ENCODE results near the gene KBTBD3. TPM values are rescaled to one million over a fixed set of nuclear protein-coding genes. Genes with fewer than 3 reads are reported as not detected.

Gene KBTBD3
- total RNA-seq, 1 experiment from 2014 or later: 3.2 TPM

- Histone ChIP-seq H3K9me3 (ENCODE audit: low read depth, low read length, poor library complexity, severe bottlenecking) (no peaks in the 10 kb centered on the region), H3K27ac (ENCODE audit: low read depth, low read length, poor library complexity, severe bottlenecking) (peak overlapping the region; percentile 42), H3K36me3 (ENCODE audit: insufficient read depth, low read length, poor library complexity, severe bottlenecking) (no peaks in the 10 kb centered on the region), H3K4me3 (ENCODE audit: low read depth, low read length, poor library complexity, severe bottlenecking) (peak overlapping the region; percentile 81), H3K4me1 (ENCODE audit: insufficient read depth, low read length, poor library complexity, severe bottlenecking) (peaks cover 10% of the 10 kb centered on the region), H3K27me3 (replicated peaks; ENCODE audit: insufficient read depth, low read depth, low read length, poor library complexity) (no peaks in the 10 kb centered on the region)
- POLR2A ChIA-PET (ENCODE audit: low non-redundant PET): no interaction called here
- TSS peak; percentile 98 for BruUV-seq (replicated peaks)
- intact Hi-C loops (cut with micrococcal nuclease; ENCODE audit: unreplicated experiment): no loop called here
- TF ChIP-seq EZH2 (IDR thresholded peaks at IDR 0.05; ENCODE audit: borderline replicate concordance, low read depth, low read length, poor library complexity, severe bottlenecking) (no peak), CTCF (conservative IDR thresholded peaks at IDR 0.05; ENCODE audit: low read depth, low read length) (no peak)
- CTCF ChIA-PET: no interaction called here
- no peak for DNase-seq (ENCODE audit: low spot score)
These were observed 54.3 kb downstream of the KBTBD3 start for GRCh38 chr11:106022795-106023275.

- ChIA-PET CTCF (no interaction called here), POLR2A (ENCODE audit: low non-redundant PET) (no interaction called here)
- no peak for TF ChIP-seq EZH2 (IDR thresholded peaks at IDR 0.05; ENCODE audit: borderline replicate concordance, low read depth, low read length, poor library complexity, severe bottlenecking)
- TF ChIP-seq CTCF (conservative IDR thresholded peaks at IDR 0.05; ENCODE audit: low read depth, low read length): no peak
- Histone ChIP-seq H3K36me3 (ENCODE audit: insufficient read depth, low read length, poor library complexity, severe bottlenecking) (no peaks in the 10 kb centered on the region), H3K27me3 (replicated peaks; ENCODE audit: insufficient read depth, low read depth, low read length, poor library complexity) (no peaks in the 10 kb centered on the region), H3K27ac (ENCODE audit: low read depth, low read length, poor library complexity, severe bottlenecking) (peak within 1 kb of the TSS; percentile 51), H3K4me3 (ENCODE audit: low read depth, low read length, poor library complexity, severe bottlenecking) (peak within 1 kb of the TSS; percentile 81), H3K9me3 (ENCODE audit: low read depth, low read length, poor library complexity, severe bottlenecking) (no peaks in the 10 kb centered on the region), H3K4me1 (ENCODE audit: insufficient read depth, low read length, poor library complexity, severe bottlenecking) (peaks cover 10% of the 10 kb centered on the region)
- BruUV-seq (replicated peaks): no TSS peak
- intact Hi-C loops (cut with micrococcal nuclease; ENCODE audit: unreplicated experiment): no loop called here
- peak; percentile 100 for DNase-seq (ENCODE audit: low spot score)
These were observed 55.0 kb downstream of the KBTBD3 start, which contains the start of gene MSANTD4 for GRCh38 chr11:106021967-106022794. MSANTD4 (minus strand) TSS chr11:106022240; CDS start chr11:106010917, 11,323 bp downstream.

- Histone ChIP-seq H3K27ac (ENCODE audit: low read depth, low read length, poor library complexity, severe bottlenecking) (peak overlapping the region; percentile 51), H3K27me3 (replicated peaks; ENCODE audit: insufficient read depth, low read depth, low read length, poor library complexity) (no peaks in the 10 kb centered on the region), H3K36me3 (ENCODE audit: insufficient read depth, low read length, poor library complexity, severe bottlenecking) (no peaks in the 10 kb centered on the region), H3K4me3 (ENCODE audit: low read depth, low read length, poor library complexity, severe bottlenecking) (peak overlapping the region; percentile 81), H3K4me1 (ENCODE audit: insufficient read depth, low read length, poor library complexity, severe bottlenecking) (peaks cover 10% of the 10 kb centered on the region), H3K9me3 (ENCODE audit: low read depth, low read length, poor library complexity, severe bottlenecking) (no peaks in the 10 kb centered on the region)
- no TSS peak for BruUV-seq (replicated peaks)
- ChIA-PET POLR2A (ENCODE audit: low non-redundant PET) (no interaction called here), CTCF (no interaction called here)
- intact Hi-C loops (cut with micrococcal nuclease; ENCODE audit: unreplicated experiment): no loop called here
- DNase-seq (ENCODE audit: low spot score): peak; percentile 46
- TF ChIP-seq CTCF (conservative IDR thresholded peaks at IDR 0.05; ENCODE audit: low read depth, low read length) (no peak), EZH2 (IDR thresholded peaks at IDR 0.05; ENCODE audit: borderline replicate concordance, low read depth, low read length, poor library complexity, severe bottlenecking) (no peak)
These were observed 55.8 kb downstream of the KBTBD3 start for GRCh38 chr11:106021181-106021966.
